HG03442 (cell line): ENCODE results near the gene DUOX1.
"Not testable (repeated sequence)": the region's sequence is repeated elsewhere in the genome, so short reads cannot be mapped to it uniquely, and the experiment has no call there.

Experiments
- ATAC-seq: cut with Tn5 transposase; IDR thresholded peaks from one replicate; pipeline ENCODE4 v1.9.1; 2021; ENCODE audit warnings: mild to moderate bottlenecking, moderate library complexity; ENCODE audit not compliant: unreplicated experiment

DUOX1 gene

GRCh38 chr15:45129651-45130129 is at the start of gene DUOX1, which contains the start of gene DUOXA1:
TSS of gene DUOX1 (plus strand) at chr15:45129994. CDS start at chr15:45131967, 1,973 bp downstream.
TSS of gene DUOXA1 (minus strand) at chr15:45129879. CDS start at chr15:45123014, 6,865 bp downstream.
- no peak for ATAC-seq

GRCh38 chr15:45080593-45080992 is 49.2 kb upstream of the DUOX1 start:
- ATAC-seq, result not testable (repeated sequence)

DNA sequence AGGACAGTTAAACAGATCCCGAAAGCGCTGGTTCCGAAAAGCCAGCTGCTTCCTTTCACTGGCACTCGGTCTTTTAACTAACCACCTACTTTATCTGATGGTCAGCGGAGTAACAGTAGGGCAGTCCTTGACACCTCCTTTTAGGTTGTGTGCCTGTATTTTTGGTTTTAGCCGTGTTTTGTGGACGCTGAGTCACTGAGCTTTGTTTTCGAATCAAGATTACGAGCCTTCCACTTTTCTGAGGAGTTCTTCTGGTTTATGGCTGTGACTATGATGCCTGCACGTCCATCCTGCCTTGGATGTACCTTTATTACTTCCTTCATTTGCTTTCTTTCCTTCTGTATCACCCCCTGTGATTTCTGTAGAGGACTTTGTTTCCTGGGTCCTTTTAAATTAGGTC is 47.4 kb upstream of the DUOX1 start:
- not testable (repeated sequence) for ATAC-seq

- ATAC-seq, result no peak
Observed at GRCh38 chr15:45083223-45083622, 46.6 kb upstream of the DUOX1 start.

DNA sequence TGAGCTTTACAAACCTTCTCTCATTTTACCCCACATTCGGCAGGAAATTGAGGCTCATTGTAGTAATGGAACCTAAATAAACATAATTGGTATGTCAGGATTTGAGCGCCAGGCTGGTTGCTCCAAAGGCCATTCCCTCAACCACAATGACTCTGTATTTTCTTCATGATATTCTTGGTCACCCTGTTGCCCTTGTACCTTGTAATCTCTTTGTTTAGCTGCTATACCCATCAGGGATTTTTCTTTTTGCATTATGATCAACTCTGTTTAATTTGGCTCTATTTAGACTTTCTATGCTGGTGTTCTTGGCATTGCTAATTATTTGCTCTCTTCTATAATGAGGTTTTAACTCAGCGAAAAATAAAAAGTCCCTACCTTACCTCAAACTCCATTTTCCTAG is 45.6 kb upstream of the DUOX1 start:
- ATAC-seq, result no peak

DNA sequence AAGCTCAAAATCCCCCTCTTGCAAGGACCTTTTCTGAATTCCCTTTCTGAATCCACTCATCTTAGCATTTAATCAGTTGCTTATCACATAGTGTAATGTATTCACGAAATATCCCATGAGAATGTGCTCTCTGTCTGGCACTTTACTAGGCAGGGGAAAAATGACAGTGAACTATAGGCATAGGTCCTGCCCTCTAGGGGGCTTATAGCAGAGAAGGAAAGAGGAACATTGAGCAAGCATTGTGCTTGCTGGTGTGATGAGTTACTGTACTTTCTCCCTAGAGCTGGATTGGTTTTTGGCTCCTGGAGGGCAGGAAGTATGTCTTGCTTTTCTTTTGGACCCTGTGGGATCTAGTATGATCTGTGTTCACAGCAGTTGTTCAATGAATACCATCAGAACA is 42.3 kb upstream of the DUOX1 start:
- ATAC-seq, result no peak

DNA sequence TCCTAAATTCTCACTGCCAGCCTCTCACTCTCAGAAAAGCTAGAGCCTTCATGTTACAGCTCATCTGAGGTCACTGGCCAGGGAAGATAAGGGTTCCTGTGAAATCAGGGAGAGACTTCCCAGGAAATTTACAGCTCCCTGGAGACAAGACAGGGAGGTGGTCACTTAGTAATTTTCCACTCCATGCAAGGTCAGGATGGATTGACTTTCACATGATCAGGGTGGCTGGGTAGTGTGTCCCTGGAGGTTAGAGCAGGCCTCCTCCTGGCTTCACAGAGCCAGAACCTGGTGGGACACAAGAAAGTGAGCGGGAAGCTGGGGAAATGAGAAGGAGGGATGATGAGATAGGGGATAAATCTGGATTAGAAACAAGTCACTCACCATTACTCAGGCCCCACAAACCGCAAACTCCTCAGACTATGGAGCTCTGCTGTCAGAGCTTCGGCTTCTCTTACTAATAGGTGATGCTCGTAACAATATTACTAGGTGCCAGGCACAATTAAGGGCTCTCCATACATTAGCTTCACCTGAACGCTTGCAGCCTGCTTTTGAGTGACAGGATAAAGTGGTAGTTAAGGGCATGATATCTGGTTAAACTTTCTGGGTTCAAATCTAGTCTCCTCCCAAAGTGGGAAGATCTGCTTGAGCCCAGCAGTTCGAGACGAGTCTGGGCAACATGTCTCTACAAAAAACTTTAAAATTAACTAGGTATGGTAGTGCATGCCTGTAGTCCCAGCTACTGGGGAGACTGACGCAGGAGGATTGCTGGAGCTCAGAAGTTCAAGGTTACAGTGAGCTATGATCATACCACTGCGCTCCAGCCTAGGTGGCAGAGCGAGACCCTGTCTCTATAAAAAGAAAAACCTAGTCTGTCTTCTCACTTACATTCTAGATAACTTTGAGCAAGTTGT is 40.7 kb upstream of the DUOX1 start:
- no peak for ATAC-seq

DNA sequence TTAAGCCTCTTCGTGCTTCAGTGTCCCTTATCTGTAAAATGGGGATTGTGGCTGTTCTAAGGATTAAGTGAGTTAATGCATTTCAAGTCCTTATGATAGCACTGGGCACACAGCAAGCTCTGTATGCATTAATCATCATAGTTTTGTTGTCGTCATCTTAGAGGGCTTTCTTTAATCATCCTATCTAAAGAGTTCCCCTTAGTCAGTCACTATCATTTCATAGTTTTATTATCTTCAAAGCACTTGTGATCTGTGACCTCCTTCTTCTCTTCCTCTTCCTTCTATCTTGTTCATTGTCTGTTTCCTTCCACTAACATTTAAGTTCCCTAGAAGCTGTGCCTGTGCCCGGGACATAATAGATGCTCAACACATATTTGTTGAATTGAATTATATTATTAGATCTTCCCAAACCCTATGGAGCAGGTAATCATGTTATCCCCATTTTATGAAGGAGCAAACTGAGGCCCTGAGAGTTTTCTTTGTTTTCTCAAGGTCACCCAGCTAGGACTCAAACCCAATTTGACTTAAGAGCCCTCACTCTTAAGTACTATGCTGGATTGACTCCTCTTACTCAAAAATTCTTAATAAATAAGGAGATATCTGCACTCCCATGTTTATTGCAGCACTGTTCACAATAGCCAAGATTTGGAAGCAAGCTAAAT is 40.0 kb upstream of the DUOX1 start:
- ATAC-seq, result no peak

DNA sequence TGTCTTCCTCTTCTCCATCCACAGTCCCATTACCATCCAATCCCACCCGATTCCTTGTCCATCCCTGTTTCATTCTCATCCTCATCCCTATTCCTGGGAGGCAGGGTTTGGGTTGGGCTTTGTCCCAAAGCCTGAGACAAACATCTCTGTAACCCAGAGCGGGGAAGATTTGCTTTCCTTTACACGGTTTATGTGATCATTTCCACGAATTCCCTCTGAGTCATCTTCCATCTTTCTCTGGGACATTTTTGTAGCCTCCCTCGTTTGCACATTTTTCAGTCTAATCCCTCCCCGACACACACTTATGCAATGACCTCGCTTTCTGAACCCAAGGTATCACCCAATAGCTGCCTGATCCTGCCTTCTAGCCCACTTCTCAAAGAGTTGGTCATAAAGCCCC is 38.6 kb upstream of the DUOX1 start:
- no peak for ATAC-seq

DNA sequence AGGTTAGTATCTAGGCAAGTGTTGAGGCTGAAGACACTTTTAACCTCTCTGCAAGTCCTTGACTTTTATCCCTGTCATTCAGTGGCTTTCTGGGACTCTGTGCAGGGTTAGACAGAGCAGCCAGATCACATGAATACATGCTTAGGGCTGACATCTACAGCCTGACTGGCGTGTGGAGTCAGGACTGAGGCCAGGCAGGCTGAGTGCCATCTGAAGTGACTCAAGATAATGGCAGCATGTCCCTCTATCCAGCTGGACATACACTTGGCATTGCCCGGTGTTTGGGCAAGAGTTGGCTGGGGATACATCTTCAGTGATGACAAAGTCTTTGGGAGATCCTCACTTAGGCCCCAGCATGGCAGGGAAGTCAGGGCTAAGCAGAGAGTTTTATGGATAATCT is 38.2 kb upstream of the DUOX1 start:
- no peak for ATAC-seq

DNA sequence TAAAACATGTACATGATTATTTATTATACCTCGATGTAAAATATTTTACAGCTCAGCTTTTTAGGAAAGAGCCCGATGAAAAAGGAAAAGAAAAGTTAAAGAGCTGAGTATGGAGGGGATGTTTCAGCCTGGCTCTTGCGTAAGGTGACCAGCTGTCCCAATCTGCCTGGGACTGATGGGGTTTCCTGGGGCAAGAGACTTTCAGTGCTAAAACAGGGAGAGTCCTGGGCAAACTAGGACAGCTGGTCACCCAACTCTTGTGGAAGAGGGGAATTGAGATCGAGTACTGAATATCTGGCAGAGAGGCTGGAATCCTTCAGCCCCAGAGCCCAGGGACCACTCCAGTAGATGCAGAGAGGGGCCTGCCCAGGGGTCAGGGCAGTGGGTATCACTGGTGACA is 36.8 kb upstream of the DUOX1 start:
- ATAC-seq, result no peak

GRCh38 chr15:45093622-45094357 is 36.0 kb upstream of the DUOX1 start:
- ATAC-seq, result no peak

DNA sequence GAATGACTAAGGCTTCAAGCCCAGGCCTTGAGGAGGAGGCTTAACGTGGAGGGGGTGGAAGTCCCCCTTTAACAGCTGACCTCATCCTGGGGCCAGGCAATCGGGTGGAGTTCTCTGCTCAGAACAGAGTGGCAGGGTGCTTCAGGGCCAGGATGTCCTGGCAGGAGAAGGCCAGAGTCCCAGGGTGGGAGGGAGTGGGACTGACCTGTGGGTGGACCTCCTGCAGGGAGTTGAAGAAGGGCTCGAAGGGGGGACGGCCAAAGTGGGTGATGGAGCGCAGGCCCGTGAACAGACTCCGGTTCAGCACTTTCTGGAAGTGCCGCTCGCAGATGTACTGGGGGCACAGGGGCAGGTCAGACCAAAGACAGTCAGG is 35.5 kb upstream of the DUOX1 start:
- ATAC-seq, result no peak

GRCh38 chr15:45095661-45096060 is 34.1 kb upstream of the DUOX1 start:
- ATAC-seq, result no peak

DNA sequence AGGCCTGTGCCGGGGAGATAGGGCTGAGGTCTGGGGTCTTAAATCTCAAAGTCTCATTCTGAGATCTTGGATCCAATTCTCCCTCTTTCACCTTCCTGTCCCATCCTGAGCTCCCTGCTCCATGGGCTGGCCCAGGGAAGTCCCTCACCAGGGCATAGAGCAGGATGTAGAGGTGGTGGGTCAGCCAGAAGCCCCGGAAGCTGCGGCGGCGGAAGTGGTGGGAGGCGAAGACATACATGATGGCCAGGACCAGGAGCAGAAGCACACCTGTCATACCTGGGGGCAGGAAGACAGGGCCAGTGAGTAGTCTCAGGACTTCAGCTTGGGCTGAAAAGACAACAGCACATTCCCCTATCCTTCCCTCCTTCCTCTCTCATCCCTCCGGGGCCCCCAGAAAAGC is 32.3 kb upstream of the DUOX1 start:
- ATAC-seq, result no peak

- ATAC-seq, result no peak
Observed at GRCh38 chr15:45099549-45100165, 30.1 kb upstream of the DUOX1 start.

DNA sequence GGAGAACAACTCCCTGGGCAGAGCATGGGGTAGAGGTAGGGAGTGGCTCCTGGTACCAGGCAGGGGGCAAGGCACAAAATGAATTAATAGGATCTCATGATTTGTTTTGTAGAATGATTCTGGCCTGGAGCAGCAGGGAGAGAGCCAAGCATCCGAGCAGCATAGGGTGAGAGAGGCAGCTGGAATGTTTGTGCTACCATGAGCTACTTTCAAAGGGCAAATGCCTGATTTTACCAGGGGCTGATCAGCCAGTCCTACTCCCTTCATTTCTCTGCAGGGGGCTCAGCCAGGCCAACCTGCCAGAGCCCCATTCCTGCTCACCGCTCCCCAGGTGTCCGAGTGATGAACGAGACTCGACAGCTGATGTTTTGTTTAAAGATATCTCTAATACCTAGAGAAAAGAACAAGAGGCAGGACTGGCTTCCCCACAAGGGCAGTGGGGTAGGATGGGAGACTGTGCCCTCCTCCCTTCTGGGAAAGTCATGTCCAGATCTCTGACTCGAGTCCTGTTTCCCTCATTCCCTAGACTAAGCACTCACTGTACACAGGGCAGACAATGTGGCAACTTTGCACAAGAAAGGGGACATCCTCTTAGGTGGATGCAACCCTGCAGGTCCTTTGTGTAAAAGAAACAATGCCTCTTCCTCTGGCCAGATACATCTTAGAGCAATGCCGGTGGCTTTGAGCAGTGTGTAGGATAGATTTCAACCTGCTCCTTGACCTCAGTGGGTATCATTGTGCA is 28.7 kb upstream of the DUOX1 start:
- ATAC-seq, result no peak

DNA sequence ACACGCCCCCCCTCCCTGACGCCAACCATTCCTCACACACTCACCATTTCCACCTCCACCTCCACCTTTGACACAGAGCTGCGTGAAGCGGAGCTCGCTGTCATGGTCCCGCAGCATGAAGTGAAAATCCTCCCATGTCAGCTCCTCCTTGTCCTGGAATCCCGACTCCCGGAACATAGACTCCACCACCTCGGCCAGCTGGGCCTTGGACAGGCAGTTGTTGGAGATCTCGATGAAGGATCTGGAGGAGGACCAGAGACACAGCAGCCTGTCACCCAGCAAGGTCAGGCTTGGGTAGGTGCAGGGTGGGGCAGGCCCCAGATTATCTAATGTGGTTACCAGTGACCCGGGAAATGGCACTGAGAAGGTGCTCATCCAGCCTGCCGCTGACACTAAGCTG is 28.0 kb upstream of the DUOX1 start:
- ATAC-seq, result no peak

GRCh38 chr15:45102226-45102625 is 27.6 kb upstream of the DUOX1 start:
- no peak for ATAC-seq

DNA sequence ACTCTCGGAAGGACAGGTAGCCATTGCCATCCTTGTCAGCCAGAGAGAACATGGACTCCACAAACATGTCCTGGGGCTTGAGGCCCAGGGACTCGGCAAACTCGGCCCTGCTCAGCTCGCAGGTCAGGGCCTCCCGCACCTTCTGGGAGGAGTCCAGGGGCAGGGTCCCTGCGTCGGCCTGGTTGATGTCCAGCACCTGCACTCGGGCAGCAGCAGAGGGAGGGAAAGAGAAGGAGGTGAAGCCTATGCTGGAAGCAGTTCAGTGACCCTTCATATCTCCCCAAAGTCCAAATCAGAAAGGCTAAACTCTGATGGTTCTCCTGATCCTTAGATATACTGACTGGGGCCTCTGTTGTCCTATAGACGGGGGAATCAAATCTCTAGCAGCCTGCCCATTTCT is 25.6 kb upstream of the DUOX1 start:
- ATAC-seq, result not testable (repeated sequence)
